ENCODE results near the gene PHLDB1. TPM values are rescaled to one million over a fixed set of nuclear protein-coding genes. Genes with fewer than 3 reads are reported as not detected.

Gene PHLDB1
- total RNA-seq, 1 donor from 2014 or later = 35.7 TPM

DNA sequence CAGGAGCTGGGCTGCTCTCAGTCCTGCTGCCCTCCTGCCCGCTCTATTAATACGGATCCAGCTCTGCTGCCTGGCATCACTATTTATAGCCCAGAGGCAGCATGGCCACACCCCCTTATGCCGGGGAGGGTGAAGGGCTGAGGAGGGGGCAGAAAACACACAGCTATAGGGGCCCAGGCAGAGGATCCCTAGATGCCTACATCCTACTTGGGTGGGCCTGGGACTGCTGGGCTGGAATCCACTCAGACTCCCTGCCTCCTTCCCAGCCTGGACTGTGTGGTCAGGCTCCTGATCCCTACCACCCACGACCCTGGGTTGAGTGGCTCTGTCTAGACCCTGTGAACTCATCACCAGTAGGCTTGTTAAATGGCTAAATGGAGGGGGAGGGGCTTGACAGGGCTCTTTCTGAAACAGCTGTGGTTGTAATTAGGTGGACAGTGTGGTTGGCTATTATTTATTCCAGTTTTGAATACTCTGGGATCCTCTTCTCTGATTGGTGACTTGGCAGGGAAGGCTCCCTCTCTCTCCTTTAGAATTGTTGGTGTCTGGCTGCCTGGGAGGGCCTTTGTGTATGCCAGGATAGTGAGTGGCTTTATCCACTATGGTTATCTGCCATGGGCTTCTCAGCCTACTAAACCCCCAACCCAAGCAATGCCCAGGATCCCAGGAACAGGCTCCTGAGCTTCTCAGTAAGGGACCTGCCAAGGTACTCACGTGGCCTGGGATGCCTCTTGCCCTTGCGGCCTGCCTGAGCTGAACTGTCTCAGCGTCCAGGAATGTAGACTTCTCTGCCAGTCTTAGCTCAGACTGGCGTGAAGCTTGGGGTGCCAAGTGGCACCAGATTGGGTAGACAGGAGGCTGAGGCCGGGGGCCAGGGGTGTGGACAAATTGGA is 15.2 kb downstream of the PHLDB1 start:
- TF ChIP-seq EZH2phosphoT487 (IDR thresholded peaks at IDR 0.05) (no peak), EZH2 (IDR thresholded peaks at IDR 0.05) (no peak)
- TF ChIP-seq, protein P1, sequence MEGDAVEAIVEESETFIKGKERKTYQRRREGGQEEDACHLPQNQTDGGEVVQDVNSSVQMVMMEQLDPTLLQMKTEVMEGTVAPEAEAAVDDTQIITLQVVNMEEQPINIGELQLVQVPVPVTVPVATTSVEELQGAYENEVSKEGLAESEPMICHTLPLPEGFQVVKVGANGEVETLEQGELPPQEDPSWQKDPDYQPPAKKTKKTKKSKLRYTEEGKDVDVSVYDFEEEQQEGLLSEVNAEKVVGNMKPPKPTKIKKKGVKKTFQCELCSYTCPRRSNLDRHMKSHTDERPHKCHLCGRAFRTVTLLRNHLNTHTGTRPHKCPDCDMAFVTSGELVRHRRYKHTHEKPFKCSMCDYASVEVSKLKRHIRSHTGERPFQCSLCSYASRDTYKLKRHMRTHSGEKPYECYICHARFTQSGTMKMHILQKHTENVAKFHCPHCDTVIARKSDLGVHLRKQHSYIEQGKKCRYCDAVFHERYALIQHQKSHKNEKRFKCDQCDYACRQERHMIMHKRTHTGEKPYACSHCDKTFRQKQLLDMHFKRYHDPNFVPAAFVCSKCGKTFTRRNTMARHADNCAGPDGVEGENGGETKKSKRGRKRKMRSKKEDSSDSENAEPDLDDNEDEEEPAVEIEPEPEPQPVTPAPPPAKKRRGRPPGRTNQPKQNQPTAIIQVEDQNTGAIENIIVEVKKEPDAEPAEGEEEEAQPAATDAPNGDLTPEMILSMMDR (IDR thresholded peaks at IDR 0.05) = no peak
- Mint-ChIP-seq H3K36me3 (peaks cover 7% of the 10 kb centered on the region), H3K27ac (no peak overlapping the region)

DNA sequence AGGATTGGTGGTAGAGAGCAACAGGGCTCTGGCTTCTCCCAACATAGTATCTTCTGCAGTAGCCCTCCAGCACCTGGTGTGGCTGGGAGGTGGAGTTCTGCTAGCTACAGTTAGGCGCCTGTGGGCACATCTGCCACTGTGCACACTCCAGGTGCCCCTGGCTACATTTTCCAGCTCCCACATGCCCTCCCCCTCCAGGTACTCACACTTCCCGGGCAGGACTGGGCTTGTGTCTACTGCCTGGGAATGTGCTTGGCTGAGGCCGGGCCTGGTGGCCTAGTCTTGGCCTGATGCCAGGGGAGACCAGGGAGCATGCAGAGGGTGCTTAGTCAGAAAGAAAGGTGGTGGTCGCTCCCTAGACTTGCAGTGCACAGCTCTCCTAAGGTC is 15.8 kb downstream of the PHLDB1 start:
- no peak overlapping the region for H3K27ac Mint-ChIP-seq
- H3K79me2 ChIP-seq (ENCODE audit: low read depth) = peaks cover 35% of the 10 kb centered on the region
- H3K4me3 Mint-ChIP-seq = peak overlapping the region; percentile 95
- peaks cover 5% of the 10 kb centered on the region for H3F3A ChIP-seq (ENCODE audit: low read depth)
- H3K9ac ChIP-seq = no peak overlapping the region
- no peak overlapping the region for H2AFZ ChIP-seq (replicated peaks)
- peaks cover 11% of the 10 kb centered on the region for H3K27me3 Mint-ChIP-seq (ENCODE audit: insufficient read depth, low read depth)
- H4K20me1 ChIP-seq (ENCODE audit: low read depth) = peaks cover 16% of the 10 kb centered on the region
- DNase-seq (ENCODE audit: low spot score) = no peak
- H3K4me3 ChIP-seq = no peak overlapping the region
- TF ChIP-seq EZH2phosphoT487 (IDR thresholded peaks at IDR 0.05) (no peak), EZH2 (IDR thresholded peaks at IDR 0.05) (no peak)
- TF ChIP-seq, protein P1 (IDR thresholded peaks at IDR 0.05) = no peak
- H3K36me3 Mint-ChIP-seq = peaks cover 7% of the 10 kb centered on the region
- peaks cover 37% of the 10 kb centered on the region for H3K4me1 ChIP-seq
- peaks cover 50% of the 10 kb centered on the region for H3K4me1 Mint-ChIP-seq
- no peaks in the 10 kb centered on the region for H3K9me3 Mint-ChIP-seq
- H3K27ac ChIP-seq = no peak overlapping the region
- H3K27me3 ChIP-seq = no peaks in the 10 kb centered on the region
- H3K9me3 ChIP-seq (ENCODE audit: low read depth) = no peaks in the 10 kb centered on the region
- no peaks in the 10 kb centered on the region for H3K36me3 ChIP-seq
- H3K4me2 ChIP-seq = peak overlapping the region; percentile 91

More for the DNA sequence above, 15.2 kb downstream of the PHLDB1 start:
- no peaks in the 10 kb centered on the region for H3K9me3 Mint-ChIP-seq
- Histone ChIP-seq H3K27ac (no peak overlapping the region), H3K27me3 (no peaks in the 10 kb centered on the region), H3K4me3 (peak overlapping the region; percentile 89), H3K9me3 (ENCODE audit: low read depth) (no peaks in the 10 kb centered on the region), H2AFZ (replicated peaks) (no peak overlapping the region), H3K9ac (no peak overlapping the region), H4K20me1 (ENCODE audit: low read depth) (peaks cover 16% of the 10 kb centered on the region), H3F3A (ENCODE audit: low read depth) (peaks cover 5% of the 10 kb centered on the region), H3K36me3 (no peaks in the 10 kb centered on the region), H3K79me2 (ENCODE audit: low read depth) (peaks cover 35% of the 10 kb centered on the region), H3K4me2 (peak overlapping the region; percentile 91), H3K4me1 (peaks cover 43% of the 10 kb centered on the region)
- peaks cover 11% of the 10 kb centered on the region for H3K27me3 Mint-ChIP-seq (ENCODE audit: insufficient read depth, low read depth)
- H3K4me1 Mint-ChIP-seq = peaks cover 57% of the 10 kb centered on the region
- peak overlapping the region; percentile 95 for H3K4me3 Mint-ChIP-seq
- peak; percentile 49 for DNase-seq (ENCODE audit: low spot score)

DNA sequence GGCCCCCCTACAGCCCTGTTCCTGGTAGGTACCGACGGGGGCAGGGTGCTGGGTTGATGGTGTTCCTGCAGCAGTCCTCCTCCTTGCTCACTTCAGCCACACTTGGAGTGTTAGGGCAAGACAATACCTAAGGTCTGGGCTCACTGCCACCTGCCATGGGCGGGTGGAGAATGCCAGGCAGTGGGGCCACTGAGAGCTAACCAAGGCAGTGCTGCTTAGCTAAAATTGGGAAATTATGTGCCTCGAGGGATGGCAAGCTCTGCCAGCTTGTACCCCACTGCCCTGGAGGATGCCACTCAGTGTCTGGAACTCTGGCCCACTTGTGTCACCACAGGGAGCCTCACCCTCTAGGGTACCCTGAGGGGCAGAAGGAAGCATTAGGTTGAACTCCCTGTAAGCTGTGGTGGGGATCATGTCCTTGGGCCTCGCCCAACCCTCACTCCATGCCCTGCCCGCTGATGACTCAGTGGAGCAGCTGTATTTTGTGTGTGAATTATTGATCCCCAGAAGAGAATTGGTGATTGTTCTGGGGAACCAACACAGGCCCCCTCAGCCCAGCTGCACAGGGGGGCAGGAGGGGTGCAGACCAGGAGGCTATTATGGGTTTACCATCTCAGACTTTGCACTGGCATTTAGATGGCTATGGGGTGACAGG is 17.7 kb downstream of the PHLDB1 start:
- peaks cover 11% of the 10 kb centered on the region for H3K36me3 Mint-ChIP-seq
- H3K79me2 ChIP-seq (ENCODE audit: low read depth) = peaks cover 35% of the 10 kb centered on the region

More for the DNA sequence above, 17.7 kb downstream of the PHLDB1 start:
- peaks cover 32% of the 10 kb centered on the region for H3K4me1 Mint-ChIP-seq
- H3K27me3 ChIP-seq = no peaks in the 10 kb centered on the region
- H3K27ac Mint-ChIP-seq = no peak overlapping the region
- TF ChIP-seq EZH2phosphoT487 (IDR thresholded peaks at IDR 0.05) = no peak
- TF ChIP-seq, protein P1 (IDR thresholded peaks at IDR 0.05) = no peak
- TF ChIP-seq EZH2 (IDR thresholded peaks at IDR 0.05) = no peak
- no peaks in the 10 kb centered on the region for H3K9me3 ChIP-seq (ENCODE audit: low read depth)
- peaks cover 20% of the 10 kb centered on the region for H4K20me1 ChIP-seq (ENCODE audit: low read depth)
- peaks cover 25% of the 10 kb centered on the region for H3K4me1 ChIP-seq
- no peaks in the 10 kb centered on the region for H3K36me3 ChIP-seq
- H3K4me3 ChIP-seq = no peak overlapping the region
- no peak overlapping the region for H3K4me3 Mint-ChIP-seq
- peaks cover 5% of the 10 kb centered on the region for H3F3A ChIP-seq (ENCODE audit: low read depth)
- no peak overlapping the region for H3K9ac ChIP-seq
- H3K27ac ChIP-seq = no peak overlapping the region
- H3K27me3 Mint-ChIP-seq (ENCODE audit: insufficient read depth, low read depth) = peaks cover 11% of the 10 kb centered on the region
- no peak overlapping the region for H3K4me2 ChIP-seq
- H3K9me3 Mint-ChIP-seq = no peaks in the 10 kb centered on the region
- no peak overlapping the region for H2AFZ ChIP-seq (replicated peaks)
- no peak for DNase-seq (ENCODE audit: low spot score)

Measured in neural progenitor cell (in vitro differentiated cells).